CD4-positive, alpha-beta T cell treated with Interferon alpha-2 for 1 hour (primary cell): Measurements from ENCODE around the gene SLAMF6.
"Not testable (repeated sequence)": the region's sequence is repeated elsewhere in the genome, so short reads cannot be mapped to it uniquely, and the experiment has no call there.

ENCODE experiments used
- DNase-seq, 2 donors: peaks; one replicate each; pipeline ENCODE4 v3.0.0-alpha.2; 2020 to 2022

The SLAMF6 gene

DNA sequence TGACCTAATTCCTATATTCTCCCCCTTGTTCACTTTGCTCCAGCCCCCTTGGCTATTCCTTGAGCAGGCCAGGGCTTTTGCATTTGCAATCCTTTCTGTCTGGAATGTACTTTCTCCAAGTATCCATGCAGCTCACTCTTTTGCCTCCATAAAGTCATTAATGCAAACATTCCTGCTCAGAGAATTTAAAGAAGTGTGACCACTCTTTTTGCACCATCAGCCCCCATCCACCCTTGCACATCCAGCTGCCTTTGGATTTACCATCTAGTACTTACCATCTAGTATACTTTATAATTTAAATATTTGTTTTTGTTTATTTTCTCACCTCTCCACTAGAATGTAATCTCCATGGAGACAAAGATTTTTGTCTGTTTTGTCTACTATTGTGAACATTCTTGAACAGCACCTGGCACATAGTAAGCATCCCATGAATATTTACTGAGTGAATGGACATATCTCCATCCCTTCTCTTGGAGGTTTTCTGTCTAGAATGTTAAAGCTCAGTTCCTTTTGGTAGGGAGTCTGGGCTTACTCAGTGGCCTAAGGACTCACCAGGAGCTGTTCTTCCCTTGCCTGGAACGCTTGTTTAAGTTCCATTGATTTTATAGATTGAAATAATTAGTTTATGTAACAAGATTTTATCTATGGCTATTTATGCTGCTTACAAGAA lies 22.6 kb downstream of the SLAMF6 start:
- DNase-seq: no peak

DNA sequence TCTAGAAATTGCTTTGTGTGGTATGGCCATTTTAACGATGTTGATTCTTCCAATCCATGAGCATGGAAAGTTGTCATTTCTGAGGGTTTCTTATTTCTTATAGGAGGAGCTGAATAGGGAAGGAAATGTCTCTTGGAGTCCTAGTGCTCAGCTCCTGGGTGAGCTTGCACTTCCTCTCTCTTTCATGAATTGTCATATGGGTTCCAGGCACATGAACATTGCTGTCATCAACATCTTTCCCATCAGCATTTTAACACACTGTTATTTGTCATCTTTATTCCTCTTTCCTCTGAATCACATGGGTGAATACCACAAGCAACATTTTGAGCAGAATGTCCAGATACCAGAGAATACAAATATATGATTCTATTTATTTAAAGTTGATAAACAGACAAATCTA lies 23.4 kb downstream of the SLAMF6 start:
- no peak for DNase-seq

DNA sequence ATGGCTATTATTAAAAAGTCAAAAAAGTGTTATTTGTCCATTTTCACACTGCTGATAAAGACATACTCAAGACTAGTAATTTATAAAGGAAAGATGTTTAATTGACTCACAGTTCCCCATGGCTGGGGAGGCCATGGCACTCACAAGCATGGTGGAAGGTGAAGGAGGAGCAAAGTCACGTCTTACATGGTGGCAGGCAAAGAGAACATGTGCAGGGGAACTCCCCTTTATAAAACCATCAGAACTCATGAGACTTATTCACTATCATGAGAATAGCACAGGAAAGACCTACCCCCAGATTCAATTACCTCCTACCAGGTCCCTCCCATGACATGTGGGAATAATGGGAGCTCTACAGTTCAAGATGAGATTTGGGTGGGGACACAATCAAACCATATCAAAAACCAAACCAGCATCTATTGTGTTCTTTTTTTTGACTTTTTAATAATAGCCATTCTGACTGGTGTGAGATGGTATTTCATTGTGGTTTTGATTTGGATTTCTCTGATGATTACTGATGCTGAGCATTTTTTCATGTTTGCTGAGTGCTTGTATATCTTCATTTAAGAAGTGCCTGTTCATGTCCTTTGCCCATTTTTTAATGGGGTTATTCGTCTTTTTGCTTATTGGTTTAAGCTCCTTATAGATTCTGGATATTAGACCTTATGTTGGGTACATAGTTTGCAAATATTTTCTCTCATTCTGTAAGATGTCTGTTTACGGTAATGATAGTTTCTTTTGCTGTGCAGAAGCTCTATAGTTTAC lies 24.6 kb downstream of the SLAMF6 start:
- DNase-seq: not testable (repeated sequence)

DNA sequence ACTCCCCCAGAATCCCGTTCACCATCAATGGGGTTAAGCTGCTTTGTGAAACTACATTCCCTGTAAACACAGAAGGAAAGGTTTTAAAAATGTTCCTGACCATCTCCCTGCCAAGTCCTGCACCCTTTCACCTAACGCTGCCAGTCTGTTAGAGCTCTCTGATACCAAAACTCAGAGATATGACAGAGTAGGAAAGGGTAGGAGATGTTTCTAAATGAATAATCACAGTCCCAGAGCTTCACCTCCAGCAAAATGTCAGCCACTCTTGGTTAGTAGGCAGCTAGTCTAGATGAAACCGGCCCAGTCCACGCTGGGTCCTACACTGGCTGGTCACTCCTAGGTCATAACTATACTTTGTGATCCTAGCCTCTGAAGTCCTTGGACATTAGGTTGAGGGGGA lies 26.7 kb downstream of the SLAMF6 start:
- DNase-seq: no peak

DNA sequence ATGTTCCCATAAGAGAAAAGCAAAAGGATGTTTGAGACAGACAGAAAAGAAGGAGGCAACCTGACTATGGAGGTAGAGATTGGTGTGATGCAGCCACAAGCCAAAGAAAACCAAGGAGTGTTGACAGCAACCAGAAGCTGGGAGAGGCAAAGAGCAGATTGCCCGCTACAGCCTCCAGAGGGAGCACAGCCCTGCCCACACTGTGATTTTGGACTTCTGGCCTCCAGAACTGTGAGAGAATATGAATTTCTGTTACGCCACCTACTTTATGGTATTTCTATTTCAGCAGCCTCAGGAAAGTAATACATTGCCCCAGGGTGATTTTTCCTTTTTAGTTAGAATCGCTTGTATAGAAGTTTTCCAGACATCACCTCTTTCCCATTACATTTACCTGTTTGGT lies 28.4 kb downstream of the SLAMF6 start:
- DNase-seq: peak; percentile 5 to 18

DNA sequence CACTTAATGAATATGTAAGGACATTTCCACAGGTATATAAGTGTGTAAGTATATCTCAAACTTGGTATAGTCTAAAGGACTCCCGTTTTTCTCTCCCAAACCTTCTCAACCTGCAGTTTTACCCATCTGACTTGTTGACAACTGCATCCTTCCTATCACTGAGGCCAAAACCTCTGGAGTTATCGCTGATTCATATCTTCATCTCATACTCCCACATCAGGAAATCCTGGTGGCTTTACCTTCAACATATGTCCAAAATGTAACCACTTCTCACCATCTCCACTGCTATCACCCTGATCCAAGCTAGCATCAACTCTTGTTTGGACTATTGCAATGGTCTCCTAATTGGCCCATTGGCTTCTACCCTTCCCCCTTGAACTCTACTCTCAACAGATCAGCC lies 30.4 kb downstream of the SLAMF6 start:
- no peak for DNase-seq

GRCh38 chr1:160491981-160492380 lies 31.1 kb downstream of the SLAMF6 start:
- no peak for DNase-seq

GRCh38 chr1:160491017-160491416 lies 32.0 kb downstream of the SLAMF6 start:
- DNase-seq: no peak

GRCh38 chr1:160489513-160490261 lies 33.4 kb downstream of the SLAMF6 start:
- DNase-seq: peak in 1 of 2 donors; percentile 7

GRCh38 chr1:160488347-160489058 lies 34.6 kb downstream of the SLAMF6 start:
- peak in 1 of 2 donors; percentile 30 for DNase-seq

DNA sequence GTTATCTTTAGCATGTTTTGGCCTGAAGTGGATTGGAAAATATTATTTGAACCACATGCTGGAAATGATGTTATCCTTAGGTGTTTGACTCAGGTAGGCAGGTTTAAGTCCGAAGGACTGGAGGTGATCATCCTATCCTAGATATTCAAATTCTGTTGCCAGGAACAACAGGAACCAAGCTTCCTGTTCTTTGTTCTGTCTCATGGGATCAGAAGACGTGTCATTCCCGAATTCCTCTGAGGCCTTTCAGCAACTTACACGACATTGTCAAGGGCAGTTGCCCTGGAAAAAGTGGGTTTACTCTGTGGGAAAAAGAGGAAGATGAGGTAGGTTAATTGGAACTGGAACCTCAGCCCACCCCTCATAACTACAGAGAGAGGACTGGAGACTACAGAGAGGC lies 36.6 kb downstream of the SLAMF6 start:
- DNase-seq: no peak

DNA sequence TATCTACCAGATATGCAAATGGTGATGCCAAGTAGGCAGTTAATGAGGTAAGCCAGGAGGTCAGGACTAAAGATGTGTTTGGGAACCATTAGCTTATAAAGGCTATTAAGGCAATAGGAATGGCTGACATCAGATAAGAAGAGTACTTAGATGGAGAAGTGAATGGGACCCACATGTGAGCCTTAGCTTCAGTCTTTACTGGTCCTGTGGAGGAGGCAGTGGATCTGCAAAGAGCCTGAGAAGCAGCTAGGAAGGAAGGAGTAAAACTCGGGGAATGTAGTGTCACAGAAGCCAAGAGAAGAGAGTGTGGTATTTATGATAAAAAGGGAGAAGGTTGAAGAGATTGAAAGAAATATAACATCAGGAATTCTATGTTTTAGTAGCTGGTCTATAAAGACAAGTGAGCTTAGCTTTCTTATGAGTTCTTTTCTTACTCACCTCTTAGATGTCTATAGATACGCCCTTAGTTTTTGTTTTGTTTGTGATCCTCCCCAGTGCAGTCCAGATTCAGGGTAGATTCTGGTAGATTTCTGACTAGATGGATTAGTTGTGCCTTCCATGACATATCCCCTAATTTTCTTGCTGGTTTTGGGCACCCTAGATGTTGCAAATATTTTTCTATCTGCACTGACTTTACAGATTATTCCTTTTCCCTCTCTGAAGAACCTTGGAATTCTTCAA lies 39.4 kb downstream of the SLAMF6 start:
- DNase-seq: no peak

GRCh38 chr1:160481979-160482596 lies 41.0 kb downstream of the SLAMF6 start:
- no peak for DNase-seq

- peak in 1 of 2 donors; percentile 43 for DNase-seq
Measured at GRCh38 chr1:160480781-160481180, 42.3 kb downstream of the SLAMF6 start.

DNA sequence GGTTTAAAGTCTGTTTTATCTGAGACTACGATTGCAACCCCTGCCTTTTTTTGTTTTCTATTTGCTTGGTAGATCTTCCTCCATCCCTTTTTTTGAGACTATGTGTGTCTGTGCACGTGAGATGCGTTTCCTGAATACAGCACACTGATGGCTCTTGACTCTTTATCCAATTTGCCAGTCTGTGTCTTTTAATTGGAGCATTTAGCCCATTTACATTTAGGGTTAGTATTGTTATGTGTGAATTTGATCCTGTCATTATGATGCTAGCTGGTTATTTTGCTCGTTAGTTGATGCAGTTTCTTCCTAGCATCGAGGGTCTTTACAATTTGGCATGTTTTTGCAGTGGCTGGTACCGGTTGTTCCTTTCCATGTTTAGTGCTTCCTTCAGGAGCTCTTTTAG lies 44.0 kb downstream of the SLAMF6 start:
- DNase-seq: not testable (repeated sequence)

DNA sequence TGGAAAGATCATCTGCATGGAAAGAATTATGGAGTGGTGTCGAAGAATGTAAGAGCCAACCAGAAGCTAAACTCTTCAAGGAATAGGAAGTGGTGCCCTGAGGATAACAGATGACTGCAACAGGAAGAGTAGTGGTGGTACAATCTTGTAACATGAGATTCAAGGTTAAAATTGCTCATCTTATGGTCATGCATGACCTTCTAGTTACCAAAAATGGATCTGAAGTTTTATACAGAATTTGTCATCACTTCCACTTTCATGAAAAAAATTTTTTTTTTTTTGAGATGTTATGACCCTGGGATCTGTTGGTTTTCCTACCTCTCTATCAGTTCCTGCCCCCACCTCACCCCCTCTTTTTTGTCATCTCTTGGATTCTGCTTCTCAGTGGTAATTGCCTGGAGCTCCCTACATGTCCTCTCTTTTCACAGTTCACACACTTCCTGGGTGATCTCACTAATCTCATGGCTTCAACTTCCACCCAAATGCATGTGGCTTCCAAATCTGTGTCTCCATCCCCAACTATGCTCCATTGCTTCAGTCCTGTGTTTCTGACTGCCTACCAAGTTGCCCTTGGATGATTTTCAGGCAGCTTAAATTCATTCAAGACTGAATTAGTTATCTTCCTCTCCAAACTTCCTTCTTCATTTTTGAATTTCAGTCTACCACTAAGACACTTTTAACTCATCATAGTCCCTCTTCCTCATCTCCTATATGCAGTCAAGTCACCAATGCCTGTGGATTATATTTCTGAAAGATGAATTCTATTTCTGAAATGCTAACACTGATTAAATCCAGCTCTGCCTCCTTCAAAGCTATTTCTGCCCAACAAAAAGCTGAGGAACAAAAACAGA lies 48.4 kb downstream of the SLAMF6 start:
- DNase-seq: no peak

DNA sequence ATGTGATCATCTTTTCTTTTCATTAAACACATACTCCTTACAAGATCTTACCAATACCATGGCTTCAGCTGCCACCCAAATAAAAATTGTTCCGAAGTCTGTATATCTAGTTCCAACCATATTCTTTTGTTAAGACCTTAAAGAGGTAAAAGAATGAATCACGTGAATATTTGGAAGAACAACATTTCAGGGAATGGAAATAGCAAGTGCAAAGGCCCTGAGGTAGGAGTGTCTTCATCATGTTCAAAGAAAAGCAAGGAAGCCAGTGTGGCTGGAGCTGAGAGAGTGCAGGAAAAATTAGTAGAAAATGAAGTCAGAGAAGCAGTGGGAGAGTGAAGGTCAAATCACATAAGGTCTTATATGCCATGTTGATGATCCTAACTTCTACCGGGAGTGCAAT lies 50.9 kb downstream of the SLAMF6 start:
- no peak for DNase-seq

DNA sequence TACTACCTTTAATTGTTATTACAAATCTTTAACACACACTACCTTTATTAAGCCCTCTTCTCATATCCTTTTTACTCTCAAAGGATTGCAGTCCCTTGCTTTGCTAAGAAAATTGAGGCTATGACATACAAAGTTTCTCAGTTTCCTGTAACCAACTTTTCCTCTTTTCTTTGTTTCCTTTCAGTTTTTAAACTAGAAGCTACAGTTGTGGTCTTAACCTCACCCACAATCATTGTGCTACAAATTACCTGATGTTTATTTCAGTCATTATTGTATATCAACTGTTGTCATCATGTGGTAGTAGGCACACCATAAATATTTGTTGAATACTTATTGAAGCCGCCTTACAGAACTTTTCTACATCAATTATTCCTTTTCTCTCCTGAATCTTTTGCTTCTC lies 51.8 kb downstream of the SLAMF6 start:
- peak in 1 of 2 donors; percentile 48 for DNase-seq

- DNase-seq: no peak
Measured at GRCh38 chr1:160467576-160467975, 55.5 kb downstream of the SLAMF6 start.

DNA sequence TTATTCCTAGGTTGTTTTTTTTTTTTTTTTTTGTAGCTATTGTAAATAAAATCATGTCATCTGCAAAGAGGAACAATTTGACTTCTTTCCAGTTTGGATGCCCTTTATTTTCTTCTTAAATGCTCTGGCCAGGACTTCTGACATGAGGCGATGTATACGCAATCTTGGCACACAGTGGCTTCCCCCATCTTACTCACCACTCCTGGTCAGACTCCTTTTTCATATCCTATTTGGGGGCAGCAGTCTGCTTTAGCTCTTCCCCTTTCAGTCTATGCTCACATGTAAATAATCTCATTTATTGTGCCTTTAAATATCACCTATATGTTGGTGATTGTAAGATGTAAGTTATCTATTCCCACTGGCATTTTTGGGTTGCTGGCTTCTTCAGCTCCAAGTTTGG lies 56.1 kb downstream of the SLAMF6 start:
- DNase-seq: no peak

- no peak for DNase-seq
Measured at GRCh38 chr1:160465123-160465522, 57.9 kb downstream of the SLAMF6 start.
